ENCODE results near the gene LRR1.

DNA sequence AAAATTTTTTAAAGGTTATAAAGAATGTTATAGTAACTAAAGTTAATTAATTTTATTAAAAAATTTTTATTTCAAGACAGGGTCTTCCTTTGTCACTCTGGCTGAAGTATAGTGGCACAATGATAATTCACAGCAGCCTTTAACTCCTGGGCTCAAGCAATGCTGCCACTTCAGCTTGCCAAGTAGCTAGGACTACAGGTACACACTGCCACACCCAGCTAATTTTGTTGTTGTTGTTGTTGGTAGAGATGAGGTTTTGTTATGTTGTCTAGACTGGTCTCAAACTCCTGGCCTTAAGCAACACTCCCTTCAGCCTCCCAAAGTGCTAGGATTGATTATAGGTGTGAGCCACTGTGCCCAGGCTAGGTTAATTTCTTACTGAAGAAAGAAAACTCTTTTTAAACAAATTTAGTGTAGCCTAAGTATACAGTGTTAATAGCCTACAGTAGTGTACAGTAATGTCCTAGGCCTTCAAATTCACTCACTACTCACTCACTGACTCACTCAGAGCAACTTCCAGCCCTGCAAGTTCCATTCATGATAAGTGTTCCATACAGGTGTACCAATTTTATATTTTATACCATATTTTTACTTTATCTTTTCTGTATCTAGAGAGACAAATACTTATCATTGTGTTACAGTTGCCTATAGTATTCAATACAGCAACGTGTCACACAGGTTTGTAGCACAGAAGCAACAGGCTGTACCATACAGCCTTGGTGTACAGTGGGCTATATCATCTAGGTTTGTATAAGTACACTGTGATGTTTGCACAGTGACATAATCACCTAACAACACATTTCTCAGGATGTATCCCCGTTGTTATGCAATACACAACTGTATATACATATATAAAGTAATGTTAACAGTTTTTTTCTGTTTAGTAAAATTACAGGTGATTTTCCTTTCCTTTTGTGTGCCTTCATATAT, 61.1 kb downstream of the LRR1 start:
- TF ChIP-seq, protein P1, sequence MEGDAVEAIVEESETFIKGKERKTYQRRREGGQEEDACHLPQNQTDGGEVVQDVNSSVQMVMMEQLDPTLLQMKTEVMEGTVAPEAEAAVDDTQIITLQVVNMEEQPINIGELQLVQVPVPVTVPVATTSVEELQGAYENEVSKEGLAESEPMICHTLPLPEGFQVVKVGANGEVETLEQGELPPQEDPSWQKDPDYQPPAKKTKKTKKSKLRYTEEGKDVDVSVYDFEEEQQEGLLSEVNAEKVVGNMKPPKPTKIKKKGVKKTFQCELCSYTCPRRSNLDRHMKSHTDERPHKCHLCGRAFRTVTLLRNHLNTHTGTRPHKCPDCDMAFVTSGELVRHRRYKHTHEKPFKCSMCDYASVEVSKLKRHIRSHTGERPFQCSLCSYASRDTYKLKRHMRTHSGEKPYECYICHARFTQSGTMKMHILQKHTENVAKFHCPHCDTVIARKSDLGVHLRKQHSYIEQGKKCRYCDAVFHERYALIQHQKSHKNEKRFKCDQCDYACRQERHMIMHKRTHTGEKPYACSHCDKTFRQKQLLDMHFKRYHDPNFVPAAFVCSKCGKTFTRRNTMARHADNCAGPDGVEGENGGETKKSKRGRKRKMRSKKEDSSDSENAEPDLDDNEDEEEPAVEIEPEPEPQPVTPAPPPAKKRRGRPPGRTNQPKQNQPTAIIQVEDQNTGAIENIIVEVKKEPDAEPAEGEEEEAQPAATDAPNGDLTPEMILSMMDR (IDR thresholded peaks at IDR 0.05), result no peak
- TF ChIP-seq POLR2A (IDR thresholded peaks at IDR 0.05), result no peak
